ELF-1 (cell line): ENCODE results near the gene WDR73.
"Not testable (repeated sequence)": the region's sequence is repeated elsewhere in the genome, so short reads cannot be mapped to it uniquely, and the experiment has no call there.

Experiments
- DNase-seq: peaks from one replicate; pipeline ENCODE4 v3.0.0-alpha.2; 2016; ENCODE audit warnings: low read depth, low spot score

WDR73 gene

DNA sequence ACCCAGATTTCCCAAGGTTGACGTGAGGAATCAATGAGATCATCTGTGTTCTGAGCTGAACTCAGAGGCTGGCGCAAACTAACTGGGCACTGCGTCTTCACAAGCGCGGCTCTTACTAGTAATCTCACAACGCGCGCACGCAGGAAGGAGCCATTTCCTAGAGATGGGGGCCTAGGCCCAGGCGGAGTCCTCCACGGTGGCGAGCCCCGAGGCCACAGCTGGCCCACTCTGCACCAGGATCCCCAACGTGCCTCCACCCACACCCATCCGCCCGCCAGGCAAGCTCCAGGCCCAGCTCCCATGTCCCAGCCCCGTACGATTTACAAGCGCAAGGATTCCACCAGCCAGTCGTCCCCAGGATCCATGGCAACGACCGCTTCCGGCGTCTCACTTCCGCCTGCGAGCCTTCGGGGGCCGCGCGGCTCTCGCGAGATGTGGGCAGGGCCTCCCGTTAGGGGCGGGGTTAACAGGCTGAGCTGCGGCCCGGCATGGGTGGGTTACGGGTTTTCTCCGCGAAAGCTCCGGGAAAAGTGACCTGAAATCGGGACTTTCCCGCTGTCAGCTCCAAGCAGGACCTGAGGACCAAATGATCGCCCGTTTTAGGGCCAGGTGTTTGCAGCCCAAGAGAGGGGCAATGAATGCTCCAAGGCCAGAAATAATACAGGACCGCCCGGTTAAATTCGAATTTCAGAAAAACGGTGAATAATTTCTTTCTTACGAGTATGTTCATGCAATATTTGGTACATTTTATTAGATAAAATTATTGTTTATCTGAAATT is at the start of gene WDR73:
Gene WDR73 (minus strand): TSS at position 374 of the 779 bp plus-strand sequence. CDS start 9 bp downstream, at position 365.
- peak; percentile 95 for DNase-seq

DNA sequence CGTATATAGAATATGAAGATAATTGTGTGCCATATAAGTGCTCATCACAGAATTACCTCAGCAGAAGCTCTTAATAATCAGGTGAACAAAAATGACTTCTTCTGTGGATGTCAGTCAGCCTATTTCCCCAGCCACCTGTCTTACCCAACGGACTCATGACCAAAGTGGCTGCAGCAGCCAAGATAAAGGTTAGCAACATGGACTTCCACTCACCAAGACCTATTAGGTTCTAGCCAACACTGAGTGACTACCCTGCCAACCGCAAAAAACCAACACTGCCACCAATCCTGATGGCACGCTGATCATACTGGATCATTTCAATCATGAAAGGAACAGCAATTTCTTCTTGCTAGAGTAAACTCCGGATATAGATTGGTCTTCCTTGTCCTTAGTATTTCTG is 49.7 kb upstream of the WDR73 start:
- DNase-seq: no peak

DNA sequence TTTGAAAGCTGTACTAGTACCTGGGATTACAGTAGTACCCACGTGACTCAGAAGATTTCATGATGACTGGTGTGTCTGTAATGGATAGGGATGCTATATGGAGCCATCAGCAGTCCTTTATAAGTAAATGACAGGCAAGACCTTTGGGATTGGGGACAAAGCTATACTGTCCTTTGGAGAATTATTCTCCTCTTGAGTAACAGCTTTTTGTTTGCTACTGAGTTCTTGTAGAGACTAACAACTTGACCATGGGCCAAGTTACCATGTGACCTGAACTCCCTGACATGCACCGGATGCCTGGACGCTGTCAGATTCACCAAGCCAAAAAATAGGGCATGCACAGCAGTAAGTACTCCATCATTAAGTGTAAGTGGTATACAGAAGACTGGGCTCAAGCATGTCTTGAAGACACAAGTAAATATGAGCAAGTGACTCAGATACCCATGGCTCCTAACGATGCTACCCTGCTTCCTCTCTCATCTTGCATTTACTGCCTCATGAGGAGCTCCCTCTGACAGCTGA is 48.9 kb upstream of the WDR73 start:
- DNase-seq: no peak

DNA sequence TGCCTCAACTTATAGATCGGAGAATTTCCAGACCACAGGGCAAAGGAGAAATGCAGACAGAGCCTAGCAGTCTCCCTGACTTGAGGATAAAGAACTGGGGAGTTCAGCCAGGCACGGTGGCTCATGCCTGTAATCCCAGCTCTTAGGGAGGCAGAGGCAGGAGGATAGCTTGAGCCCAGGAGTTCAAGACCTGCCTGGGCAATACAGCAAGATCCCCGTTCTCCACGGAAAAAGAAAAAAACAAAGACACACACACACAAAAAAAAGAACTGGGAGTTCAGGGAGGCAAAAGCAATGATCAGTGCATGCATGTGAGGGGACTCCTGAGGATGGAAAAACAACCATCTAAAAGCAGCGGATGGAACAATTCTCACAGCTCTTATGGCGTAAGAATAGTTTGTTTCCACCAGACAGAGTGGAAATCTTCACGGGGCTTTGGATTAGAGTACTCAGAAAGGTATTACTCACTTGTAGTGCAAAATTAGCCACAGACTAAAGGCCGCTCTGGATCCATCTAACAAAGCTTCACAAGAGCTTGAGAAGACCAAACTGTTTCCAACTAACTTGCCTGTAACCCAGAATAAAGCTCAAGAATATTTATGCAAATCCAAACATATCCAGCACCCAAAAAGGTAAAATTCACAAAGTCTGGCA is 45.6 kb upstream of the WDR73 start:
- DNase-seq: no peak

DNA sequence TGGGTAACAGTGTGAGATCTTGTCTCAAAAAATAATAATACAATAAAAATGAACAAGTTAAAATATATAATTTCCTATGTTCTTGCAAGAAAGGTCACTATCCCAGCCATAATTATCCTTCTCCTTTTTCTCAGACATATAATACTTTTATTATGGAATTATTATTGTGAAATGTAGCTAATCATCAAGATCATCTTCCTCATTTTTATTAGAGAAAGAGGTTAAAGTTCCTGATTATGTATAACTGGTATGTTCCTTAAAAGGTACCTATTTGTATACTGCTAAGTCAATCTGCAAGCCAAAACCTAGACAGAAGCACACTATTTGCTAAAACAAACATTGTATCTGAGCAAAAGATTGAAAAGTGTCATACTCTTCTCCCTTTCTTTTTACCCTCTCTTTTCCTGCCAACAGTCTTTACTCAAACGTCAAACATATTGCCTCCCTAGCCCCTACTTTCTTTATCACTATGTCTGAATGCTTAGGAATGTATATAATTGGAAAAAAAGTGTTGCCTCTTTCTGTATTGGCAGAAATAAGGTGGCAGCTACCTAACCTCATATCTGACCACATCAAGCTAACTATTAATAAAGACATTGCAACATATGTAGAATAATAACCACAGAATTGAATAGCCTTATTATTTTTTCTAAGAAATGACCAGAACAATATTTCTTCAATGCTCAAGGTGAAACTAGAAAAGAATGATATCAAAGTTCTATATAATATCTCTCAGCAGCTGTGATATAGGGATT is 43.3 kb upstream of the WDR73 start:
- DNase-seq: no peak

DNA sequence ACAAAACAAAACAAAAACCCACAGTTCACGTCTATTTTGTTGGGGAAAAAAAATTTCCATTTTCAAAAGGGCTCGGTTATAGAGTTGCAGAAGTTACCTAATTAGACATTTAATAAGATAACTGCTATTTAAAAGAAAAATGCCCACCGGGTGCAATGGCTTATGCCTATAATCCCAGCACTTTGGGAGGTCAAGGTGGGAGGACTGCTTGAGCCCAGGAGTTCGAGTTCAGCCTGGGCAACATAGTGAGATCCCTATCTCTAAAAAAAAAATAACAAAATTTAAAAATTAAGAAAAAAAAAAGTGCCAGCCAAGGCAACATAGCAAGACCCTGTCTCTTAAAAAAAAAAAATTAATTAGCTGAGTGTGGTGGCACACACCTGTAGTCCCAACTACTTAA is 42.7 kb upstream of the WDR73 start:
- DNase-seq: no peak

DNA sequence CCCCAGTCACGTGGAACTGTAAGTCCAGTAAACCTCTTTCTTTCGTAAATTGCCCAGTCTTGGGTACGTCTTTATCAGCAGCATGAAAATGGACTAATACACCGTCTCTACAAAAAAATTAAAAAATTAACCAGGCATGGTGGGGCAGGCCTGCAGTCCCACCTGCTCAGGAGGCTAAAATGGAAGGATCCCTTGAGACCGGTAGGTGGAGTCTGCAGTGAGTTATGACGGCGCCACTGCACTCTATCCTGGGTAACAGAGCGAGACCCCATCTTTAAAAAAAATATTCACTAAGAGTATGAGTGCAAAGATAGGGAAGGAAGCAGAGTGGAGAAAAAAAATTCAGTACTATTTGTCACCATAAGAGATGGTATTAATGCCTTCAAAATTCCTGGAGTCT is 36.3 kb upstream of the WDR73 start:
- DNase-seq: no peak

DNA sequence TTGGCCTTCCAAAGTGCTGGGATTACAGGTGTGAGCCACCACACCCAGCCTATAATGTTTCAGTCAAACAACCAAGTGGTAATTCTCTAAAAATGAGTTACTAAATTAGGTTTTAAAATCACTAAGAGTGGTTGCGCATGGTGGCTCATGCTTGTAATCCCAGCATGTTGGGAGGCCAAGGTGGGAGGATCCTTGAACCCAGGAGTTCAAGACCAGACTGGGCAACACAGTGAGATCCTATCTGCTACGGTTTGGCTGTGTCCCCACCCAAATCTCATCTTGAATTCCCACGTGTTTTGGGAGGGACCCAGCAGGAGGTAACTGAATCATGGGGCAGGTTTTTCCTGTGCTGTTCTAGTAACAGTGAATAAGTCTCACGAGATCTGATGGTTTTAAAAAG is 35.8 kb upstream of the WDR73 start:
- no peak for DNase-seq

DNA sequence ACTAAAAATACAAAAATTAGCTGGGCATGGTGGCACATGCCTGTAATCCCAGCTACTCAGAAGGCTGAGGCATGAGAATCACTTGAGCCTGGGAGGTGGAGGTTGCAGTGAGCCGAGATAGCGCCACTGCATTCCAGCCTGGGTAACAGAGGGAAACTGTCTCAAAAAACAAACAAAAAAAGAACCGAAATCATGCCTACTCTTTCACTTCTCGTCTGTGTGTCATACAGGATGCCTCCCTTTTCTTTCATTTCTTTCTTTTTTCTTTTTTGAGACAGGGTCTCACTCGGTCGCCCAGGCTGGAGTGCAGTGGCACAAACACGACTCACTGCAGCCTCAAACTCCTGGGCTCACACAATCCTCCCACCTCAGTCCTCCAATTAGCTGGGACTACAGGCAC is 32.4 kb upstream of the WDR73 start:
- not testable (repeated sequence) for DNase-seq

DNA sequence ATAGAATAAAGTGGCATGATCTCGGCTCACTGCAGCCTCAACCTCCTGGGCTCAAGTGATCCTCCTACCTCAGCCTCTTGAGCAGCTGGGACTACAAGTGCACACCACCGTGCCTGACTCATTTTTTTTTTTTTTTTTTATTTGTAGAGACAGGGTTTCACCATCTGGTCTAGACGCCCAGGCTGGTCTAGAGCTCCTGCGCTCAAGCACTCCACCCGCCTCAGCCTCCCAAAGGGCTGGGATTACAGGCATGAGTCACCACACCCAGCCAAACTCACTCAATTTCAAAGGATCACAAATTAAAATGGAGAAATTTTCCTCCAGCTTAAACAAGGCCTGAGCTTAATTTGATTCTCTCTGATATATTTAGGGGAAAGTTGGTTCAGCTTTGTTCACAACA is 31.2 kb upstream of the WDR73 start:
- peak; percentile 14 for DNase-seq

DNA sequence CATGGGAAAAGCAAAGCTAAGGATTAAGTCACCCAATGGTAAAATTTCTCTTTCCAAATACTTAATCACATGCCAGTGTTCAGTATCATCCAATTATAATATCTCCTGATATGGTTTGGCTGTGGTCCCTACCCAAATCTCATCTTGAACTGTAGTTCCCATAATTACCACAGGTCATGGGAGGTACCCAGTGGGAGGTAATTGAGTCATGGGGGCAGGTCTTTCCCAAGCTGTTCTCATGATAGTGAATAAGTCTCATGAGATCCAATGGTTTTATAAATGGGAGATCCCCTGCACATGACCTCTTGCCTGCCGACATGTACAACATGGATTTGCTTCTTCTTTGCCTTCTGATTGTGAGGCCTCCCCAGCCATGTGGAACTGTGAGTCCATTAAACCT is 30.0 kb upstream of the WDR73 start:
- DNase-seq: no peak

DNA sequence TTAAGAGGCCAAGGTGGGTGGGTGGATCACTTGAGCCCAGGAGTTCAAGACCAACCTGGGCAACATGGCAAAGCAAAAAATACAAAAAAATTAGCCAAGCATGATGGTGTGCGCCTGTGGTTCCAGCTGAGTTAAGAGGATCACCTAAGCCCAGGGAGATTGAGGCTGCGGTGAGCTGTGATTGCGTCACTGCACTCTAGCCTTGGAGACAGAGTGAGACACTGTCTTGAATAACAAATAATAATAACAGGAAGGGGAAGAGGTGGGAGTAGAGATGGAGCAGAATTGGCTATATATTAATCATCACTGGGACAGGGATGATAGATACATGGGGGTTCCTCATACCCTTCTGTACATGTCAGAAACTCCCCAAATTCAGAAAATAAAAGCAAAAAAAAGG is 27.7 kb upstream of the WDR73 start:
- no peak for DNase-seq

DNA sequence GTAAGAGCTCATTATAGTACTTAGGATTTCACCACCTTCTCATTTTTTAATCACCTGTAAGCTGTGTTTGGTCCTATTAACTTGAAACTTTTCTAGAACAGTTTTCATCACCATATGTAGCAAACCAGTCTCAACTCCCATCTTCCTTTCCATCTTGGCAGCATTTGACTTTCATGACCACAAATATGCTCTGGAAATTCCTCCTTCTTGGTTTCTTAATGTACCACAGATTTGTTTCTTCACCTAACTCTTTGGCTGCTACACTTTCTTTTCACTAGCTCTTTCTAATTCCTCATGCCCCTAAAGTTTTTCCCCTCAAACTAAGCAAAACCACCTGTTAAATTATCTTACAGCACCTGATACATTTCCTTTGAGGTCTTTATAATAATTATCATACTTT is 17.1 kb upstream of the WDR73 start:
- no peak for DNase-seq

DNA sequence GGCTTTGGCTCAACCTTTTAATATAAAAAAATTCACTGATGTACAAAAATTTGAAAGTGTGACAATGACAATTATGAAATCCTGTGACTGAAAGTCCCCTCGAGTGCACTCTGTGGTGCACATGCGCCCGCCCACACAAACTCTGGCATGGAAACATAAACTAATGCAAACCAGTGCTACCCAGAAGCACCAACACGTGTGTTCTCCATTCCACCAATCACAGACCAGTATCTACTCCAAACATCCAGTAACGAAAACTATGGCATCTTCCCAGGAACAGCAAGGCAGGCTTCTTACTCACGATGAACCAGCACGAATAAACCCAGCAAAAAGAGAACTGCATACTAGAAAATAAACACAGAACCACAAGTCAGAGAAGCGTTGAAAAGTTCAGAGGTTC is 15.6 kb upstream of the WDR73 start:
- no peak for DNase-seq

DNA sequence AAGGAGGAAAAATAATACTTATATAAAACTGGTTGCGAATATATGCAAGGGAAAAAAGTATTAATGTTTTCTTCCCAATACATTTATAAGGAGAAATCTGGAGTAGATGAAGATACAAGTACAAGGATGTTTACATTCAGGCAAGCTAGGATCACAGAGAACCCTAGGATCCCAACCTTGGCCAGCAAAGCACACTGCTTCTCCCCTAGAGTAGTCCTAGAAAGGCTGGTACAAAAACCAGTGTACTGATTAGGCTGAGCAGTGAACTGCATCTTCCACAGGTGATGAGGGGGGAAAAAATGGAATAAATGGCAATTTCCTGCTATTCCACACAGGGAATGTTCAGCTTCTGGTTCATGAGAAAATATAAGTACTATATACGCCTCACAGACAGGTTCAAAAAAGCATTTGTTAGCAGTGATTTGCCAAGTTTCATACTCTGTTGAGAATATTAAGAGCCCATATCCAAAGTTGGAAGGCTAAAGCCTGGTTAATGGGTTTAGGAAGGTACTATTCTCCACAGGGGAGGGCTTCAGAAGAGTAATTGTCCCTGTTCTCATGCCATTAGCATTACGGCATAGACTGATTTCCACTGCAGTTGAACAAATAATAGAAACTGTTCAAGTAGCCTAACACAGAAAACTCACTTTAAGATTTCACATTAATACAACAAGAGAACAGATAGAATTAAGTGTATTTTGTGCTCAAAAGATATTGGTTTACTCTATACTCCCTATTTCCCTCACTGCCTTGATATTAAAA is 14.3 kb upstream of the WDR73 start:
- no peak for DNase-seq

DNA sequence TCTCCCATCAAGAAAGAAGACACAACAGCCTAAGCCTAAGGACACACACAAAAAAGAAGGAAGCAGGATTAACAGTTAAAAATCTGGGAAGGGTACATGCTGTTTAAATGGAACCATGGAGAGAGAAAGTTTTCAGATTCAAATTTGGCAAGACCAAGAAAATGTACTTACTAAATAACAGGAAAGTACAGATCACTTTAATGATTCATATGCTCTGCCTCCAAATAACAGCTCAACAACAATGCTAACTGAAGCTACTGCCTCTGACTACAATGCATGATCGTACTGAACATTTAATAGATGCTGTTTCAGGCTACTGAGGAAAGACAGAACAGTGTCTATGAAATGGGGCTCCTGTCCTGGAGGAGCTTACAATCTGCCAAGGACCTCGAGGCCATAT is 12.3 kb upstream of the WDR73 start:
- DNase-seq: no peak

DNA sequence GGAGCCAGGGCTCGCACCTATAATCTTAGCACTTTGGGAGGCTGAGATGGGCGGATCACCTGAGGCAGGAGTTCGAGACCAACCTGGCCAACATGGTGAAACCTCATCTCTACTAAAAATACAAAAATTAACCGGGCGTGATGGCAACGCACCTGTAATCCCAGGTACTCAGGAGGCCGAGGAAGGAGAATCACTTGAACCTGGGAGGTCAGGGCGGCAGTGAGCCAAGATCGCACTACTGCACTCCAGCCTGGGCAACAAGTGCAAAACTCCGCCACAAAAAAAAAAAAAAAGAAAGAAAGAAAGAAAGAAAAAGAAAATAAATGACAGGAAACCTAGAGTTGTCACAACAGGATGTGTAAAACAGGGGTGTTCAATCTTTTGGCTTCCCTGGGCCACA is 6.9 kb upstream of the WDR73 start:
- no peak for DNase-seq

DNA sequence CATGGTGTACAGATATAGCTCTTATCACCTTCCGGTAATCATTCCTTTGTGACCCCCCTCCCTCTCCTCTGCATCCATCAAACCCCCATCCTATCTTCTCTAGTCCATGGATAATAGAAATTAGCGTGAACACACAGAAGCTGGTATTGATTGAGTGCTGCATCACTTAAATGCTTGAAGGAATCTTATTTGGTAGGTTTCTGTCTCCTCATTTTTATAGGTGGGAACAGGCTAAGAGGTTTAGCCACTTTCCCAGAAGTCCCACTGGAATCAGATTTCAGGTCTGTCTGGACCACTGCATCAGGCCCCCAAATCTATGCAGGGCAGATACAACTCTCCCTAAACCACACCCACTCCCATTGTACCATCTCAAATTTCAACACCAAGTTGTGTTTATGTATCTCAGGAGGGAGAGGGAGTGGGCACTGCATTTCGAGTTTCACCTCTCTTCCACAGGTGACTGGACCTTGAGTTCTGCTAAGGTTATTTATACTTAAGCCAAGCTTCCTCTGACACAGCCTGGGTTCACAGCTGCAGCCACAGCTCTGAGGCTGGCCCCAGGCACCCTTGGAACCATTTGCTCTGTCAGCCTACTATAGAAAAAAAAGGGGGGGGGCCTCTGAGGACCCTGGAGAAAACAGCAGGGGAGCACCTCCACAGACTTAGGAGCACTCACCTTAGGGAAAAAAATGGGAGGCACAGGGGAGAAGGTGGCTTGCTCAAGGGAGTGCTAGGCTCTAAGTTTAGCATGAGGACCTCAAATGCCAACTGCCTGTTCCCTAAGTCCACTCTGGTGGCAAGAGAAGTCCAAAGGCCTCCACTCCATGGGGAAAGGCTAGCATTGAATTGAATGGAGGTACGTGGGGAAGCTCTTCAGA is 6.1 kb upstream of the WDR73 start:
- no peak for DNase-seq

DNA sequence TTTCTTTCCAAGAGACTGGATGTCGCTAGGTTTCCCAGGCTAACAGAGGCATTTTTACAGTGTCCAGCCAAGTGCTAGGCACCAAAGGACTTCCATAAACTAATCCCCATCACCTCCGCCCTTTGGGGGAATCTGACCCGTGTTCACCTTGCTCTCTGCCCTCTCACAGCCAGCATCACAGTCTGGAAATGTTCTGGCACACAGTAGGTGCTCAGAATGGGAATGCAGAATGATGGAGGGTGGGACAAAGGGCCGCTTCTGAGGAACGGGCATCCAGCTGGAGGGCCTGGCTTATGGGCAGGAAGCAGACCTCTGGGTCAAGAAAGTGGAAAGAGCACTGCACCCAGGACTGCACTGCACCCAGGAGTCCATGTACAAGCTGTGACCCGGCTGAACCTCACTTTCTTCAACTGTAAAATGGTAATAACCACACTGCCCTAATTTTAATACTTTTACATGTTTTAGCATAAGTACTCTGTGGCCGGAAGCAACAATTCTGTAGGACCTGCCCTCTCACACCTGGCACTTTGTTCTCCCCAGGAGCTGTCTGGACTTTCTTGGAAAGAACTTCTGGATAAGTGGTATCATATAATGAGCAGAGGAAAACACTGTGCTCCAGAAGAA is 4.8 kb upstream of the WDR73 start:
- DNase-seq: no peak

DNA sequence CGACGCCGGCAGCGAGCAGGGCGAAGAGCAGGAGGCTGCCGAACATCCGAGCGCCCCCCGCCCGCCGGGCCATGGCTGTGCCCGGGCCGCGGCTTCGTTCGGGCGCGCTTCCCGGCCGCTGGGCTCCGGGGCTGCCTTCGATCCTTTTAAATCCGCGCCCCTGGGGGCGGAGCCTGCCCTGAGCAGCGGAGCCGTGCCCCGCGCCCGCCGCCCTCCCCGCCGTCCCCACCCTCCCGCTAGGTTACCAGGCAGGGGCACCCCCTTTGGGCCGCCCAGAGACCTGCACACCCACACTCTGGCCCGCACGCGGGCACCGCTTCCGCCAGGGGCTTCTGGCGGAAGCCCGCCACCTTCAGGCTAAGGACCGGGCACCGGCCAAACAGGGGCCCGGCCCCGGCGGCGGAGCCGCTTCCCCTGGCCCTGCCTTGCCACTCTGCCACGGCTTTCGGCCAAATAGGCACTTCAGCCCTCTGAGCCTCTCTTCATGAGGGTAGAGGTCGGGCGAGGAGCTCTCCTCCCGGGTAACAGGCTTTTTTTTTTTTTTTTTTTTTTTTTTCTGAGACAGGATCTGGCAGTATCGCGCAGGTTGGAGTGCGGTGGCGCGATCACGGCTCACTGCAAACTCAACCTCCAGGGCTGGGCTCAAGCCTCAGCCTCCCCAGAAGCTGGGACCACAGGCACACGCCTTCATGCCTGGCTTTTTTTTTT is 4.2 kb upstream of the WDR73 start, which contains the start of gene NMB:
Gene NMB (minus strand): TSS at position 120 of the 708 bp plus-strand sequence. CDS start 47 bp downstream, at position 73.
- peak; percentile 87 for DNase-seq
